NB4 (cell line): ENCODE data around the gene LGALS3.

Experiments used
- MYC ChIP-seq: IDR thresholded peaks from 2 replicates; pipeline ENCODE4 v1.6.1; 2011; ENCODE audit warnings: low read depth, low read length
- POLR2A ChIP-seq: IDR thresholded peaks from 2 replicates; pipeline ENCODE4 v1.6.1; 2011; ENCODE audit warnings: mild to moderate bottlenecking; ENCODE audit not compliant: insufficient read length; ENCODE audit errors: extremely low read depth

DNA sequence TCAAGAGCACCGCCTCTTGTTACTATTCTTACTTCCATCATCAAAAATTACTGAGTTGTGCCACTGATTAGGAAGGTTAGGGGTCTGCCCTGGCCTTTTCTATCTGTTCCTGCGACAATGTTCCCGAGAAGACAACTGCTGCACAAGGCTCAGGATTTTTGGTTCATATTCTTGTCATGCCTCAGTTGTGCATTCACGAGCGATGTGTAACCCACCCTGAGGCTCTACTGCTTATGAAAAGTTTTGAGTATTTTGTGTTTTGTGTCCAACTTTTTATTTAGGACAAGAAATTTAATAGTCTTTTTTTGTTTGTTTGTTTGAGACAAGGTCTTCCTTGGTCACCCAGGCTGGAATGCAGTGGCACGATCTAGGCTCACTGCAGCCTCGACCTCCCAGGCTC lies 23.1 kb upstream of the LGALS3 start:
- no peak for TF ChIP-seq MYC
- TF ChIP-seq POLR2A: no peak
